ENCODE measurements around the gene TSPYL1. TPM values are rescaled to one million over a fixed set of nuclear protein-coding genes. Genes with fewer than 3 reads are reported as not detected.

Gene TSPYL1
- total RNA-seq, 1 experiment from 2014 or later: 35.1 TPM

DNA sequence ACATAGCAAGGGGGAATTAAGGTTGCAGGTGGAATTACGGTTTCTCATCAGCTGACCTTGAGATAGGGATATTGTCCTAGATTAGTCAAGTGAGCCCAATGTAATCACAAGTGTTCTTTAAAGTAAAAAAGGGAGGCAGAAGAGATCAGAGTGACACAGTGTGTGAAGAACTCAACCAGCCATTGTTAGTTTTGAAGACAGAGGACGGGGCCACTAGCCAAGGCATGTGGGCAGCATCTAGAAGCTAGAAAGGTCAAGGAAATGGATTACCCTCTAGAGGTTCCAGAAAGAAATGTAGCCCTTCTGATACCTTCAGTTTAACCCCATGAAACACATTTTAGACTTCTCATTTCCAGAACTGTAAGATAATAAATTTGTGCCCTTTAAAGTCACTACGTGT, 18.5 kb upstream of the TSPYL1 start:
- no peaks in the 10 kb centered on the region for H3K4me1 ChIP-seq (ENCODE audit: insufficient read depth, low read length)
- ATAC-seq (no peak), DNase-seq (no peak)
- no peak overlapping the region for H3K4me2 ChIP-seq (ENCODE audit: low read length)
- H4K20me1 ChIP-seq (ENCODE audit: low read length): no peaks in the 10 kb centered on the region
- CTCF ChIA-PET: no interaction called here
- no peak overlapping the region for H3K9ac ChIP-seq (ENCODE audit: low read length)
- H3K9me3 ChIP-seq (ENCODE audit: low read length): no peaks in the 10 kb centered on the region
- no peaks in the 10 kb centered on the region for H3K27me3 ChIP-seq (ENCODE audit: low read length)
- H3F3A ChIP-seq (ENCODE audit: low read length, unreplicated experiment): no peaks in the 10 kb centered on the region
- H3K27ac ChIP-seq (ENCODE audit: low read length): no peak overlapping the region
- TF ChIP-seq, protein P1, sequence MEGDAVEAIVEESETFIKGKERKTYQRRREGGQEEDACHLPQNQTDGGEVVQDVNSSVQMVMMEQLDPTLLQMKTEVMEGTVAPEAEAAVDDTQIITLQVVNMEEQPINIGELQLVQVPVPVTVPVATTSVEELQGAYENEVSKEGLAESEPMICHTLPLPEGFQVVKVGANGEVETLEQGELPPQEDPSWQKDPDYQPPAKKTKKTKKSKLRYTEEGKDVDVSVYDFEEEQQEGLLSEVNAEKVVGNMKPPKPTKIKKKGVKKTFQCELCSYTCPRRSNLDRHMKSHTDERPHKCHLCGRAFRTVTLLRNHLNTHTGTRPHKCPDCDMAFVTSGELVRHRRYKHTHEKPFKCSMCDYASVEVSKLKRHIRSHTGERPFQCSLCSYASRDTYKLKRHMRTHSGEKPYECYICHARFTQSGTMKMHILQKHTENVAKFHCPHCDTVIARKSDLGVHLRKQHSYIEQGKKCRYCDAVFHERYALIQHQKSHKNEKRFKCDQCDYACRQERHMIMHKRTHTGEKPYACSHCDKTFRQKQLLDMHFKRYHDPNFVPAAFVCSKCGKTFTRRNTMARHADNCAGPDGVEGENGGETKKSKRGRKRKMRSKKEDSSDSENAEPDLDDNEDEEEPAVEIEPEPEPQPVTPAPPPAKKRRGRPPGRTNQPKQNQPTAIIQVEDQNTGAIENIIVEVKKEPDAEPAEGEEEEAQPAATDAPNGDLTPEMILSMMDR (conservative IDR thresholded peaks at IDR 0.05; ENCODE audit: low read depth, low read length): no peak
- TF ChIP-seq EZH2 (IDR thresholded peaks at IDR 0.05; ENCODE audit: low read length, unreplicated experiment): no peak
- no TSS peak for BruUV-seq (replicated peaks)
- H3K36me3 ChIP-seq (ENCODE audit: low read depth, low read length): no peaks in the 10 kb centered on the region
- no peaks in the 10 kb centered on the region for H3K79me2 ChIP-seq (ENCODE audit: low read length)
- no peak overlapping the region for H2AFZ ChIP-seq (ENCODE audit: low read length)
- intact Hi-C loops (cut with micrococcal nuclease): no loop called here
- POLR2A ChIA-PET (ENCODE audit: unreplicated experiment): no interaction called here
- H3K4me3 ChIP-seq (ENCODE audit: low read length): no peak overlapping the region
- H3K9me2 ChIP-seq (replicated peaks; ENCODE audit: low read length): no peaks in the 10 kb centered on the region

DNA sequence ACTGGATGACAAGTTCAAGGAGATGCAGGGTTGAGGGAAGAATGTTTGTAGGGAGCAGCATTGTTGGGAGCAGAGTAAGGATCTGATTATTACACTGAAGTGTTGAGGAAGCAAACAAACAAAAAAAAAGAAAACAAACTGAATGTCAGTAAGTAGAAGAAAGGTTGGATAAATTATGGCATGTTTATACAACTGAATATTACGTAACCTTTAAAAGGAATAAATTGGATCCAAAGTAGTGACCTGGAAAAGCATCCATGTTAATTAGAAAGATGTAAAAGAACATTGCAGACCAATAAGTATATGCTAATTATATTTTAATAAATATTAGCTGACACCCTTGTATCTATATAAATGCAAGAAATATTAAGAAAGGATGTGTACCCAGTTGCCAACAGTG, 12.8 kb upstream of the TSPYL1 start:
- intact Hi-C loops (cut with micrococcal nuclease): no loop called here
- Histone ChIP-seq H3K79me2 (ENCODE audit: low read length) (no peaks in the 10 kb centered on the region), H3F3A (ENCODE audit: low read length, unreplicated experiment) (no peaks in the 10 kb centered on the region), H2AFZ (ENCODE audit: low read length) (no peak overlapping the region), H3K4me3 (ENCODE audit: low read length) (no peak overlapping the region), H3K27me3 (ENCODE audit: low read length) (no peaks in the 10 kb centered on the region), H3K9ac (ENCODE audit: low read length) (no peak overlapping the region), H3K36me3 (ENCODE audit: low read depth, low read length) (no peaks in the 10 kb centered on the region), H3K4me1 (ENCODE audit: insufficient read depth, low read length) (no peaks in the 10 kb centered on the region), H3K27ac (ENCODE audit: low read length) (no peak overlapping the region), H3K4me2 (ENCODE audit: low read length) (no peak overlapping the region), H4K20me1 (ENCODE audit: low read length) (no peaks in the 10 kb centered on the region), H3K9me3 (ENCODE audit: low read length) (no peaks in the 10 kb centered on the region), H3K9me2 (replicated peaks; ENCODE audit: low read length) (no peaks in the 10 kb centered on the region)
- ChIA-PET CTCF (no interaction called here), POLR2A (ENCODE audit: unreplicated experiment) (no interaction called here)
- TF ChIP-seq, protein P1 (conservative IDR thresholded peaks at IDR 0.05; ENCODE audit: low read depth, low read length): no peak
- TF ChIP-seq EZH2 (IDR thresholded peaks at IDR 0.05; ENCODE audit: low read length, unreplicated experiment): no peak
- no peak for TF ChIP-seq EZH2phosphoT487 (IDR thresholded peaks at IDR 0.05; ENCODE audit: borderline replicate concordance, low read length)
- no TSS peak for BruUV-seq (replicated peaks)
- ATAC-seq (no peak), DNase-seq (no peak)

- Histone ChIP-seq H3K4me3 (ENCODE audit: low read length) (no peak overlapping the region), H3K9ac (ENCODE audit: low read length) (no peak overlapping the region), H3K4me2 (ENCODE audit: low read length) (no peak overlapping the region), H4K20me1 (ENCODE audit: low read length) (no peaks in the 10 kb centered on the region), H3K27me3 (ENCODE audit: low read length) (no peaks in the 10 kb centered on the region), H3K27ac (ENCODE audit: low read length) (no peak overlapping the region), H3F3A (ENCODE audit: low read length, unreplicated experiment) (no peaks in the 10 kb centered on the region), H2AFZ (ENCODE audit: low read length) (no peak overlapping the region), H3K9me3 (ENCODE audit: low read length) (no peaks in the 10 kb centered on the region), H3K79me2 (ENCODE audit: low read length) (no peaks in the 10 kb centered on the region), H3K36me3 (ENCODE audit: low read depth, low read length) (no peaks in the 10 kb centered on the region), H3K4me1 (ENCODE audit: insufficient read depth, low read length) (no peaks in the 10 kb centered on the region), H3K9me2 (replicated peaks; ENCODE audit: low read length) (no peaks in the 10 kb centered on the region)
- ChIA-PET POLR2A (ENCODE audit: unreplicated experiment) (no interaction called here), CTCF (no interaction called here)
- DNase-seq: no peak
- no TSS peak for BruUV-seq (replicated peaks)
- intact Hi-C loops (cut with micrococcal nuclease): no loop called here
- TF ChIP-seq EZH2 (IDR thresholded peaks at IDR 0.05; ENCODE audit: low read length, unreplicated experiment) (no peak), EZH2phosphoT487 (IDR thresholded peaks at IDR 0.05; ENCODE audit: borderline replicate concordance, low read length) (no peak)
- TF ChIP-seq, protein P1 (conservative IDR thresholded peaks at IDR 0.05; ENCODE audit: low read depth, low read length): no peak
- ATAC-seq: no peak
Observed at GRCh38 chr6:116291701-116292396, 12.1 kb upstream of the TSPYL1 start.

Data from PC-3 (cell line).